Natural killer cell (primary cell): ENCODE data around the gene EHD4. TPM values are rescaled to one million over a fixed set of nuclear protein-coding genes. Genes with fewer than 3 reads are reported as not detected.

Experiments used
- ATAC-seq, 3 donors: fragments of 150-1000 bp in 2 of 3; fragments of 200-7000 bp in 1 of 3; cut with Tn5 transposase; 1 replicate in 1 of 3; 2 replicates in 2 of 3; pipeline ENCODE4 v1.10.0; 2021; ENCODE audit warnings: mild to moderate bottlenecking in 2 of 3, moderate library complexity in 2 of 3
- DNase-seq, 2 donors: peaks; one replicate each; pipeline versions ENCODE4 v3.0.0 to v3.0.0-alpha.2; 2013 to 2021; ENCODE audit warnings: mixed read lengths in 1 of 2
- H3K27ac ChIP-seq: one replicate; pipeline ENCODE4 v1.5.1; 2013; ENCODE audit warnings: mild to moderate bottlenecking, low read length
- H3K27me3 ChIP-seq: one replicate; pipeline ENCODE4 v1.6.1; 2013; ENCODE audit warnings: low read length; ENCODE audit not compliant: control insufficient read depth, insufficient read depth
- H3K36me3 ChIP-seq: one replicate; pipeline ENCODE4 v1.6.1; 2013; ENCODE audit warnings: low read length; ENCODE audit not compliant: control insufficient read depth, insufficient read depth
- H3K4me1 ChIP-seq: one replicate; pipeline ENCODE4 v1.6.1; 2013; ENCODE audit warnings: low read length; ENCODE audit not compliant: control insufficient read depth, insufficient read depth
- H3K4me3 ChIP-seq: one replicate; pipeline ENCODE4 v1.5.1; 2013; ENCODE audit warnings: low read length
- H3K9me3 ChIP-seq: one replicate; pipeline ENCODE4 v1.6.1; 2013; ENCODE audit warnings: low read length; ENCODE audit not compliant: control insufficient read depth, insufficient read depth
- H3K27ac Mint-ChIP-seq, 2 donors: one replicate each; pipeline ENCODE4 v1.8.0; 2022; ENCODE audit warnings: mild to moderate bottlenecking in 2 of 2, mixed read lengths in 2 of 2, moderate library complexity in 1 of 2
- H3K27me3 Mint-ChIP-seq, 2 donors: one replicate each; pipeline ENCODE4 v1.8.0; 2022; ENCODE audit warnings: low read depth in 2 of 2, mixed read lengths in 2 of 2
- H3K36me3 Mint-ChIP-seq: one replicate; pipeline ENCODE4 v1.8.0; 2022; ENCODE audit warnings: mixed read lengths
- H3K4me1 Mint-ChIP-seq, 2 donors: one replicate each; pipeline ENCODE4 v1.8.0; 2022; ENCODE audit warnings: mixed read lengths in 2 of 2
- H3K4me3 Mint-ChIP-seq: one replicate; pipeline ENCODE4 v1.8.0; 2022; ENCODE audit warnings: mild to moderate bottlenecking, moderate library complexity, mixed read lengths
- H3K9me3 Mint-ChIP-seq, 2 donors: one replicate each; pipeline ENCODE4 v1.8.0; 2022; ENCODE audit warnings: mixed read lengths in 2 of 2
- WGBS: methylation state at CpG from one replicate; pipeline ENCODE4 v1.1.7; 2013; ENCODE audit warnings: missing lambda C conversion rate; ENCODE audit not compliant: insufficient coverage; 5-methylcytosine and 5-hydroxymethylcytosine counted together
- intact Hi-C: fragments of 100-400 bp; cut with micrococcal nuclease; formaldehyde crosslinking; loops from one replicate; pipeline ENCODE4 v1.14.2; 2022
- total RNA-seq, 4 donors: library from RNA; stranded (reverse); fragments of 120-200 nt in 1 of 4; gene quantifications; one replicate each; pipeline versions ENCODE4 v1.2.3 to v1.2.4, GENCODE V29; 2013 to 2022
- TF ChIP-seq, protein P1 (sequence below): fragments of 200-600 bp; IDR thresholded peaks from one replicate; pipeline ENCODE4 v1.8.0; 2022; ENCODE audit warnings: antibody characterized with exemption

EHD4 gene
- total RNA-seq, 3 donors from 2014 or later (not counting 1 experiment from before 2014, with no cell fraction given) = 28.4 to 34.6 (median 31.7) TPM

DNA sequence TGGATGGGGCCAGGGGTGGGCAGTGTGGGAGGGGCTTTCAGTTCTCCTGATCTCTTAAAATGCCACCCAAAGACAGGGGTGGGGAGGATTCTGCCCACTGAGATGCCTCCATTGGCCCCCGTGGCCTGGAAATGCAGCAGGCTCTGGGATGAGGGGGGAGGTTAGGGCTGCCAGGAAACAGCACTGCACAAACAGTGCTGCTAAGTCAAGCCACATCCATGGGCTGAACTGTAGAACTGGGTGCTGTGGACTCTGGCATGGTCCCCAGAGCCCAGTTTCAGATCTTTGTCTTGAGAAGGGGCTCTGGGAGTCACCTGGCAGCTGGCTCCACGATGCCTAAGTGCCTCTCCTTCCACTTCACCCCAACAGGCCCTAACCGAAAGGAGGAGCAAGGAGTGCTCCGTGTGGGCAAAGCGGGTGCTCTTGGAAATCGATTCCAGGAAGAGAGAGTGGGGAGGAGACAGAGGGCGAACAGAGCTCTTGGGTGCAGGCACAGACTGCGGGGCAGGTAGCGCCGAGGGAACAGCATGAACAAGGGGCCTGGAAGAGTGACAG, 40.6 kb upstream of the EHD4 start:
- no peaks in the 10 kb centered on the region for H3K4me1 Mint-ChIP-seq
- TF ChIP-seq, protein P1, sequence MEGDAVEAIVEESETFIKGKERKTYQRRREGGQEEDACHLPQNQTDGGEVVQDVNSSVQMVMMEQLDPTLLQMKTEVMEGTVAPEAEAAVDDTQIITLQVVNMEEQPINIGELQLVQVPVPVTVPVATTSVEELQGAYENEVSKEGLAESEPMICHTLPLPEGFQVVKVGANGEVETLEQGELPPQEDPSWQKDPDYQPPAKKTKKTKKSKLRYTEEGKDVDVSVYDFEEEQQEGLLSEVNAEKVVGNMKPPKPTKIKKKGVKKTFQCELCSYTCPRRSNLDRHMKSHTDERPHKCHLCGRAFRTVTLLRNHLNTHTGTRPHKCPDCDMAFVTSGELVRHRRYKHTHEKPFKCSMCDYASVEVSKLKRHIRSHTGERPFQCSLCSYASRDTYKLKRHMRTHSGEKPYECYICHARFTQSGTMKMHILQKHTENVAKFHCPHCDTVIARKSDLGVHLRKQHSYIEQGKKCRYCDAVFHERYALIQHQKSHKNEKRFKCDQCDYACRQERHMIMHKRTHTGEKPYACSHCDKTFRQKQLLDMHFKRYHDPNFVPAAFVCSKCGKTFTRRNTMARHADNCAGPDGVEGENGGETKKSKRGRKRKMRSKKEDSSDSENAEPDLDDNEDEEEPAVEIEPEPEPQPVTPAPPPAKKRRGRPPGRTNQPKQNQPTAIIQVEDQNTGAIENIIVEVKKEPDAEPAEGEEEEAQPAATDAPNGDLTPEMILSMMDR = no peak
- no peak overlapping the region for H3K4me3 ChIP-seq
- H3K36me3 Mint-ChIP-seq = no peaks in the 10 kb centered on the region
- H3K27me3 ChIP-seq = no peaks in the 10 kb centered on the region
- no peak overlapping the region for H3K27ac Mint-ChIP-seq
- no peaks in the 10 kb centered on the region for H3K36me3 ChIP-seq
- intact Hi-C loops = no loop called here
- no peaks in the 10 kb centered on the region for H3K4me1 ChIP-seq
- H3K27me3 Mint-ChIP-seq = peaks cover 9% of the 10 kb centered on the region in 2 donors
- DNase-seq (no peak), ATAC-seq (no peak)
- 89% methylated on average over 10 of the region's 10 CpGs for WGBS
- H3K9me3 ChIP-seq = no peaks in the 10 kb centered on the region
- H3K4me3 Mint-ChIP-seq = no peak overlapping the region
- H3K27ac ChIP-seq = no peak overlapping the region
- no peaks in the 10 kb centered on the region for H3K9me3 Mint-ChIP-seq

DNA sequence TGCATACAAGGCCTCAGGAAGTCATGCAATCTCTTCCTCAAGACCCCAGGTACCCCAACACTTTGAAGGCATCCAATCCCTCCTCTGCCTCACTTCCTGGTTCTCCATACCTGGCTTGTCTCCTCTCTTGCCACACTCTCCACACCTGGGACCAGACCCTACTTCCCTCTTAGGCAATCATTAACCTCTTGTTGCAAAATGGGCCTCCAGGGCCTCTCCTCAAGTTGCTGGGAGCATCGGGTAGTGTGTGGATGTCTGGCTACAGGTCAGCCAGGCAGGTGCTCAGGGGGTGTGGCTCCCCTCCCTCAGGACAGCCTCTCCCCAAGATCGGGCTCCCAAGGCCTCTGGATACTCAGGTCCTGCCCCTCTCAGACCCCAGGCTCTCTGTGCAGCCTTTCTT, 39.9 kb upstream of the EHD4 start:
- TF ChIP-seq, protein P1 = no peak
- no peak overlapping the region for H3K27ac Mint-ChIP-seq
- peaks cover 9 to 11% of the 10 kb centered on the region in 2 donors for H3K27me3 Mint-ChIP-seq
- intact Hi-C loops = no loop called here
- DNase-seq = no peak
- no peaks in the 10 kb centered on the region for H3K4me1 Mint-ChIP-seq
- H3K4me3 Mint-ChIP-seq = no peak overlapping the region
- no peak overlapping the region for H3K27ac ChIP-seq
- H3K36me3 Mint-ChIP-seq = no peaks in the 10 kb centered on the region
- H3K9me3 ChIP-seq = no peaks in the 10 kb centered on the region
- H3K27me3 ChIP-seq = no peaks in the 10 kb centered on the region
- no peak for ATAC-seq
- H3K9me3 Mint-ChIP-seq = no peaks in the 10 kb centered on the region
- no peaks in the 10 kb centered on the region for H3K4me1 ChIP-seq
- 92% methylated on average over 2 of the region's 2 CpGs for WGBS
- H3K4me3 ChIP-seq = no peak overlapping the region
- no peaks in the 10 kb centered on the region for H3K36me3 ChIP-seq

DNA sequence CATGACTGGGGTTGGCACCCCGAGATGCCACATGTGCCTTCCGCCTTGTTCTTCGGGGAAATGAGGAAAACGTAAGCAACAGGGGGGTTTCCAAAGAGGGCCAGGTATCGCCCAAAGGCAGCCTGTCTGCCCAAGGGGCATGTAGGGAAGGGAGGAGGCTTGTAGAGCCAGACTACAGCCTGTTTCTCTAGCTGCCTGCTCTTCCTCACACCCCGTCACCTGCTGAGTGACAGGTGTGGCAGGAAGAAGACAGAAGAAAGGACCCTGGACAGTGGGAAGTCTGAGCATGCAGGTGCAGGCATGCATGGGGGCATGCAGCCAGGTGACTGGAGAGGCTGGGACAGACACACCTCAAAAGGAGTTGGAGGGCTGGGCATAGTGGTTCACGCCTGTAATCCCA, 38.7 kb upstream of the EHD4 start:
- no peak overlapping the region for H3K4me3 Mint-ChIP-seq
- no peak overlapping the region for H3K27ac Mint-ChIP-seq
- ATAC-seq = no peak

More for the DNA sequence above, 38.7 kb upstream of the EHD4 start:
- H3K36me3 ChIP-seq = no peaks in the 10 kb centered on the region
- H3K4me3 ChIP-seq = no peak overlapping the region
- no peak for DNase-seq
- H3K27me3 ChIP-seq = no peaks in the 10 kb centered on the region
- peaks cover 9% of the 10 kb centered on the region in 2 donors for H3K27me3 Mint-ChIP-seq
- intact Hi-C loops = no loop called here
- 82% methylated on average over 7 of the region's 7 CpGs for WGBS
- no peaks in the 10 kb centered on the region for H3K36me3 Mint-ChIP-seq
- no peaks in the 10 kb centered on the region for H3K9me3 ChIP-seq
- H3K9me3 Mint-ChIP-seq = no peaks in the 10 kb centered on the region
- TF ChIP-seq, protein P1 = no peak
- H3K4me1 Mint-ChIP-seq = no peaks in the 10 kb centered on the region
- H3K4me1 ChIP-seq = no peaks in the 10 kb centered on the region
- no peak overlapping the region for H3K27ac ChIP-seq
